Tibial nerve (tissue), 4 donors: Measurements from ENCODE around the gene ENDOV. TPM values are rescaled to one million over a fixed set of nuclear protein-coding genes. Genes with fewer than 3 reads are reported as not detected.

Experiments used
- DNase-seq, 2 donors: peaks; one replicate each; pipeline ENCODE4 v3.0.0-alpha.2; 2019; ENCODE audit warnings: low spot score in 2 of 2
- H3K27ac ChIP-seq, 4 donors: fragments of 200-600 bp; sonication (generic) in 3 of 4; one replicate each; pipeline ENCODE4 v1.5.1; 2017 to 2019; ENCODE audit warnings: mild to moderate bottlenecking in 1 of 4
- H3K27me3 ChIP-seq, 2 donors: fragments of 200-600 bp; sonication (generic) in 1 of 2; one replicate each; pipeline versions ENCODE4 v1.5.1 to v1.6.0; 2017 to 2019
- H3K36me3 ChIP-seq, 3 donors: fragments of 200-600 bp; sonication (generic); one replicate each; pipeline ENCODE4 v1.5.1; 2018 to 2019
- H3K4me1 ChIP-seq, 4 donors: fragments of 200-600 bp; sonication (generic) in 3 of 4; one replicate each; pipeline ENCODE4 v1.5.1; 2017 to 2019
- H3K4me3 ChIP-seq, 4 donors: fragments of 200-600 bp; sonication (generic) in 3 of 4; one replicate each; pipeline ENCODE4 v1.5.1; 2017 to 2019; ENCODE audit warnings: mild to moderate bottlenecking in 1 of 4, moderate library complexity in 1 of 4
- H3K9me3 ChIP-seq, 4 donors: fragments of 200-600 bp; sonication (generic) in 3 of 4; one replicate each; pipeline ENCODE4 v1.5.1; 2017 to 2019
- EP300 ChIP-seq, 2 donors: sonication (generic); formaldehyde crosslinking; IDR thresholded peaks; one replicate each; pipeline ENCODE4 v1.6.1; 2017; ENCODE audit warnings: antibody characterized with exemption in 2 of 2, mild to moderate bottlenecking in 1 of 2
- POLR2A ChIP-seq, 2 donors: fragments of 450-650 bp; IDR thresholded peaks; one replicate each; pipeline ENCODE4 v1.6.1; 2017; ENCODE audit warnings: antibody characterized with exemption in 2 of 2, mild to moderate bottlenecking in 2 of 2, moderate library complexity in 2 of 2
- WGBS, 2 donors: methylation state at CpG; one replicate each; pipeline ENCODE4 v1.1.5; 2018; 5-methylcytosine and 5-hydroxymethylcytosine counted together
- small RNA-seq: library from RNA; depleted of rRNA; stranded (forward); fragments of <200 nt; gene quantifications from one replicate; pipeline ENCODE3, GENCODE V24; 2016
- total RNA-seq, 4 donors: library from RNA; depleted of rRNA; stranded (reverse); fragments of >200 nt; gene quantifications; one replicate each; pipeline ENCODE4 v1.1.0, GENCODE V29; 2016
- TF ChIP-seq, protein P1 (sequence below), 5 experiments: fragments of 200-600 bp in 3 of 5; fragments of 450-650 bp in 2 of 5; sonication (generic) in 3 of 5; IDR thresholded peaks; one replicate each; pipeline ENCODE4 v1.5.1; 2016 to 2019; ENCODE audit warnings: antibody characterized with exemption in 5 of 5, mild to moderate bottlenecking in 3 of 5, moderate library complexity in 2 of 5

The ENDOV gene
- total RNA-seq, 4 donors from 2014 or later, result 9.8 to 30.3 (median 16.6) TPM

DNA sequence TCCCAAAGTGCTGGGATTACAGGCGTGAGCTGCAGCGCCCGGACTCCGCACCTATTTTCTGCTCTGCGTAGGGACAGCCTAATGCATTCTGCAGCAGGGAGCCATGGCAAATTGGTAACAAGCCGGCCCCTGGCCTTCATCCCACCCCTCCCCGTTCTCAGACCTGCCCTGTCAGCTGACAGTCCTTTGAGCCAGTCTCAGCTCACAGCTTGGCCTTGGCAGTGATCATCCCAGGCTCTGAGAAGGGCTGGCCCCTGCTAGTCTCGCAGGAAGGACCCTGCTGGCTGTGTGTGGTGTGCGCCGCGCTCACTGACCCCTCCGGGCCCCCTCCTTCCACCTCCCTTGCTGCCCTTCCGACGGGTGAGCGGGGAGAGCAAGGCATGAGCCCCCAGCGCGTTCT is 71.7 kb downstream of the ENDOV start:
- no peak overlapping the region for H3K4me3 ChIP-seq
- no peak overlapping the region for H3K27ac ChIP-seq
- H3K36me3 ChIP-seq, result no peaks in the 10 kb centered on the region
- peaks cover 0 to 58% of the 10 kb centered on the region in 2 donors for H3K27me3 ChIP-seq
- no peak for DNase-seq
- H3K9me3 ChIP-seq, result peaks cover 0 to 9% (median 0%) of the 10 kb centered on the region in 4 donors
- H3K4me1 ChIP-seq, result peaks cover 0 to 10% (median 0%) of the 10 kb centered on the region in 4 donors
- TF ChIP-seq EP300 (IDR thresholded peaks at IDR 0.05), result no peak
- TF ChIP-seq, protein P1, sequence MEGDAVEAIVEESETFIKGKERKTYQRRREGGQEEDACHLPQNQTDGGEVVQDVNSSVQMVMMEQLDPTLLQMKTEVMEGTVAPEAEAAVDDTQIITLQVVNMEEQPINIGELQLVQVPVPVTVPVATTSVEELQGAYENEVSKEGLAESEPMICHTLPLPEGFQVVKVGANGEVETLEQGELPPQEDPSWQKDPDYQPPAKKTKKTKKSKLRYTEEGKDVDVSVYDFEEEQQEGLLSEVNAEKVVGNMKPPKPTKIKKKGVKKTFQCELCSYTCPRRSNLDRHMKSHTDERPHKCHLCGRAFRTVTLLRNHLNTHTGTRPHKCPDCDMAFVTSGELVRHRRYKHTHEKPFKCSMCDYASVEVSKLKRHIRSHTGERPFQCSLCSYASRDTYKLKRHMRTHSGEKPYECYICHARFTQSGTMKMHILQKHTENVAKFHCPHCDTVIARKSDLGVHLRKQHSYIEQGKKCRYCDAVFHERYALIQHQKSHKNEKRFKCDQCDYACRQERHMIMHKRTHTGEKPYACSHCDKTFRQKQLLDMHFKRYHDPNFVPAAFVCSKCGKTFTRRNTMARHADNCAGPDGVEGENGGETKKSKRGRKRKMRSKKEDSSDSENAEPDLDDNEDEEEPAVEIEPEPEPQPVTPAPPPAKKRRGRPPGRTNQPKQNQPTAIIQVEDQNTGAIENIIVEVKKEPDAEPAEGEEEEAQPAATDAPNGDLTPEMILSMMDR (IDR thresholded peaks at IDR 0.05), result no peak
- TF ChIP-seq POLR2A (IDR thresholded peaks at IDR 0.05), result no peak
- 34 to 38% methylated on average over 9 to 17 of the region's 17 CpGs for WGBS, 2 donors

DNA sequence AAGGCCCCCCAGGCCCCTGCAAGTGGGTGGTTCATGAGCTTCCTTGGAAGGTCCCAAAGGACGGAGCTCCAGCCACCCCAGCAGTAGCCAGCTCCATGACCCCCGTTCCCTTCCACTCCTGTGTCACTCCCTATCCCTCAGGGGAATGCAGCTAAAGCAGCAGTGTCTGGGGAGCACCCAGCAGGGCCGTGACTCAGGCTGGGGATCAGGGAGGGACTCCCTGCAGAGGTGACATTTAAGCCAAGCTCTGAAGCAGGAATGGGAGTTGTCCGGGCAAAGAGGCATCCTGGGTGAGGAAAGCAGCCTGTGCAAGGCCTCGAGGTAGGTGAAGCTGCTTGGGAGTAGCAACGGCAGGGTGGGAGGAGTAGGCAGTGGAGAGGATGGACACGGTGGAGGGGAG is 72.5 kb downstream of the ENDOV start:
- TF ChIP-seq, protein P1 (IDR thresholded peaks at IDR 0.05), result no peak
- TF ChIP-seq POLR2A (IDR thresholded peaks at IDR 0.05), result no peak
- TF ChIP-seq EP300 (IDR thresholded peaks at IDR 0.05), result no peak
- Histone ChIP-seq H3K36me3 (no peaks in the 10 kb centered on the region), H3K27ac (no peak overlapping the region), H3K4me3 (no peak overlapping the region), H3K27me3 (peaks cover 0 to 50% of the 10 kb centered on the region in 2 donors), H3K4me1 (peaks cover 0 to 12% (median 0%) of the 10 kb centered on the region in 4 donors), H3K9me3 (peaks cover 0 to 9% (median 0%) of the 10 kb centered on the region in 4 donors)
- 48 to 51% methylated on average over 7 of the region's 7 CpGs for WGBS, 2 donors
- DNase-seq, result no peak

Small RNA genes lying within 50 kb of the gene (small RNA-seq; reads per million reads assigned to genes)
- not detected for gene MIR4730

Other genes starting within 250 kb of the ENDOV start
- 1 to 10 TPM in 3 of 4 donors, under 1 TPM in 1; 0.22 to 4.4 (median 1.3) TPM for gene CARD14, start 245.1 kb upstream of the ENDOV start, total RNA-seq
- 10 to 100 TPM; 26.1 to 50.5 (median 34.6) TPM for gene SGSH, start 194.8 kb upstream of the ENDOV start, total RNA-seq
- 10 to 100 TPM; 14.4 to 44.7 (median 21.5) TPM for gene SLC26A11, start 194.7 kb upstream of the ENDOV start, total RNA-seq
- 100 to 1,000 TPM; 107 to 148 (median 119) TPM for gene RNF213, start 154.3 kb upstream of the ENDOV start, total RNA-seq
- gene NPTX1, start 61.4 kb downstream of the ENDOV start, total RNA-seq, result under 1 TPM in 2 of 4 donors, not detected in 2; 0.21 to 0.59 TPM
- gene RPTOR, start 129.7 kb downstream of the ENDOV start, total RNA-seq, result 10 to 100 TPM; 34.7 to 56.4 (median 40.1) TPM